ENCODE results near the gene WDR76. TPM values are rescaled to one million over a fixed set of nuclear protein-coding genes. Genes with fewer than 3 reads are reported as not detected.
A peak's percentile ranks its signal among the peaks of the same experiment; 100 is the strongest.

The WDR76 gene
- total and polyA plus RNA-seq, 7 donors, result 0.34 to 0.88 (median 0.69) TPM

GRCh38 chr15:43871835-43872234, 45.0 kb downstream of the WDR76 start:
- DNase-seq, result no peak
- H3K27ac ChIP-seq, result no peak overlapping the region
- H3K4me3 ChIP-seq, result no peak overlapping the region
- H3K36me3 ChIP-seq (ENCODE audit: insufficient read depth in 1 of 2, low read depth in 1 of 2), result no peaks in the 10 kb centered on the region
- no peaks in the 10 kb centered on the region for H3K27me3 ChIP-seq (ENCODE audit: insufficient read depth in 3 of 3, low read length in 2 of 3)
- no peak for ATAC-seq
- intact Hi-C loops (cut with DNase I), result loop anchor here in 1 of 2 donors (10.0 kb wide), 1 partner anchor 193 kb away; no protein-coding TSS in a partner anchor
- H3K9me3 ChIP-seq, result no peaks in the 10 kb centered on the region
- H3K4me1 ChIP-seq, result no peaks in the 10 kb centered on the region
- TF ChIP-seq, protein P1, sequence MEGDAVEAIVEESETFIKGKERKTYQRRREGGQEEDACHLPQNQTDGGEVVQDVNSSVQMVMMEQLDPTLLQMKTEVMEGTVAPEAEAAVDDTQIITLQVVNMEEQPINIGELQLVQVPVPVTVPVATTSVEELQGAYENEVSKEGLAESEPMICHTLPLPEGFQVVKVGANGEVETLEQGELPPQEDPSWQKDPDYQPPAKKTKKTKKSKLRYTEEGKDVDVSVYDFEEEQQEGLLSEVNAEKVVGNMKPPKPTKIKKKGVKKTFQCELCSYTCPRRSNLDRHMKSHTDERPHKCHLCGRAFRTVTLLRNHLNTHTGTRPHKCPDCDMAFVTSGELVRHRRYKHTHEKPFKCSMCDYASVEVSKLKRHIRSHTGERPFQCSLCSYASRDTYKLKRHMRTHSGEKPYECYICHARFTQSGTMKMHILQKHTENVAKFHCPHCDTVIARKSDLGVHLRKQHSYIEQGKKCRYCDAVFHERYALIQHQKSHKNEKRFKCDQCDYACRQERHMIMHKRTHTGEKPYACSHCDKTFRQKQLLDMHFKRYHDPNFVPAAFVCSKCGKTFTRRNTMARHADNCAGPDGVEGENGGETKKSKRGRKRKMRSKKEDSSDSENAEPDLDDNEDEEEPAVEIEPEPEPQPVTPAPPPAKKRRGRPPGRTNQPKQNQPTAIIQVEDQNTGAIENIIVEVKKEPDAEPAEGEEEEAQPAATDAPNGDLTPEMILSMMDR (IDR thresholded peaks at IDR 0.05), result no peak
- WGBS, 3 donors, result 98 to 100% (median 98%) methylated on average over 2 of the region's 2 CpGs

DNA sequence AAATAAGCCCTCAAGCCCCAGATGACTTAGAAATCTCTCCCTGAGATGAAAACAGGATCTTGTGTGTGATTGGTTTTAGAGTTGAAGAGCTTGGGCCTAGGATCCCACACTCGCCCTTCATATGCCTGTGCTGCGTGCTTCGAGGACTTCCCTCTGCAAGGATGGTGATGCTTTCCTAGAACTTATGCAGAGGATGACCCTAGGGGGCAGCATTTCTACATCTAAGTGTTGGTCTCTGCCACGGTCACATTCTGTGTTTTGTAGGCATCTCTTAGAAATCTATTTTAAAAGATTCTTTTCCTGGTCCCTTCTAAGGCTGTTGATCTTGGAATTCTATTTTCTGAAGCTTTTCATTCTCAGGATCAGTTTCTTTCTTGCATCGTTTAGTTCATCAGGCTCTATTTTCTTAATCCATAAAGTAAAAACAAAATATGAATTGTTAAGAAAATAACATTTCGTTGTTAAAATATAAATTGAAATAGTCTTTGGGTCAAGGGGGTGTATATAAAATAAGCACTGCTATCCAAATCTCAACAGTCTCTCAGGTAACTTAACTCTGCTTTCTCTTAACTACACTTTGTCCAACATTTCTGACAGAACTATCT, 45.7 kb downstream of the WDR76 start:
- WGBS, 3 donors, result 63 to 65% (median 63%) methylated on average over 6 of the region's 6 CpGs
- Histone ChIP-seq H3K36me3 (ENCODE audit: insufficient read depth in 1 of 2, low read depth in 1 of 2) (no peaks in the 10 kb centered on the region), H3K4me3 (no peak overlapping the region), H3K27me3 (ENCODE audit: insufficient read depth in 3 of 3, low read length in 2 of 3) (no peaks in the 10 kb centered on the region), H3K27ac (no peak overlapping the region), H3K4me1 (no peaks in the 10 kb centered on the region), H3K9me3 (no peaks in the 10 kb centered on the region)
- DNase-seq (no peak), ATAC-seq (peak in 1 of 4 donors; percentile 37)
- TF ChIP-seq, protein P1 (IDR thresholded peaks at IDR 0.05), result peak; percentile 40
- intact Hi-C loops (cut with DNase I), result loop anchor here in 1 of 2 donors (10.0 kb wide), 1 partner anchor 192 kb away; no protein-coding TSS in a partner anchor

- no peak overlapping the region for H3K4me3 ChIP-seq
- no peaks in the 10 kb centered on the region for H3K4me1 ChIP-seq
- TF ChIP-seq, protein P1 (IDR thresholded peaks at IDR 0.05), result no peak
- H3K27ac ChIP-seq, result no peak overlapping the region
- intact Hi-C loops (cut with DNase I), result loop anchor here in 1 of 2 donors (10.0 kb wide), 1 partner anchor 191 kb away; no protein-coding TSS in a partner anchor
- no peak for DNase-seq
- no peaks in the 10 kb centered on the region for H3K36me3 ChIP-seq (ENCODE audit: insufficient read depth in 1 of 2, low read depth in 1 of 2)
- no peaks in the 10 kb centered on the region for H3K9me3 ChIP-seq
- ATAC-seq, result no peak
- no peaks in the 10 kb centered on the region for H3K27me3 ChIP-seq (ENCODE audit: insufficient read depth in 3 of 3, low read length in 2 of 3)
- 94 to 96% (median 95%) methylated on average over 10 of the region's 10 CpGs for WGBS, 3 donors
These were observed 46.8 kb downstream of the WDR76 start for GRCh38 chr15:43873651-43874050.

- Histone ChIP-seq H3K4me1 (no peaks in the 10 kb centered on the region), H3K27ac (no peak overlapping the region), H3K4me3 (no peak overlapping the region), H3K36me3 (ENCODE audit: insufficient read depth in 1 of 2, low read depth in 1 of 2) (no peaks in the 10 kb centered on the region), H3K9me3 (no peaks in the 10 kb centered on the region), H3K27me3 (ENCODE audit: insufficient read depth in 3 of 3, low read length in 2 of 3) (no peaks in the 10 kb centered on the region)
- no peak for DNase-seq
- intact Hi-C loops (cut with DNase I), result loop anchor here in 1 of 2 donors (10.0 kb wide), 1 partner anchor 188 kb away; no protein-coding TSS in a partner anchor
- no peak for ATAC-seq
- TF ChIP-seq, protein P1 (IDR thresholded peaks at IDR 0.05), result no peak
- WGBS, 3 donors, result 86 to 100% (median 98%) methylated on average over 3 of the region's 3 CpGs
These were observed 50.1 kb downstream of the WDR76 start for GRCh38 chr15:43876872-43877271.

Measured in psoas muscle (tissue), 8 donors.